Pancreas (tissue), 10 donors: ENCODE measurements around the gene CDK14. TPM values are rescaled to one million over a fixed set of nuclear protein-coding genes. Genes with fewer than 3 reads are reported as not detected.

ENCODE experiments used
- ATAC-seq, 4 donors: fragments of 200-7000 bp; cut with Tn5 transposase; one replicate each; pipeline versions ENCODE4 v1.8.0 to v1.9.1; 2020; ENCODE audit warnings: mild to moderate bottlenecking in 4 of 4, moderate library complexity in 4 of 4
- DNase-seq, 6 donors: peaks; one replicate each; pipeline ENCODE4 v3.0.0-alpha.2; 2020
- FAIRE-seq: peaks from 2 replicates; lab custom pipeline; 2012; peaks lifted over from hg19 to GRCh38; lab: Jason Lieb, UNC
- H3K27ac ChIP-seq, 4 donors: fragments of 200-600 bp; sonication (generic); 1 replicate in 3 of 4; 2 replicates in 1 of 4; pipeline versions ENCODE4 v1.5.0 to v1.8.0; 2020
- H3K27me3 ChIP-seq, 4 donors: fragments of 200-600 bp; one replicate each; pipeline ENCODE4 v1.8.0; 2021
- H3K36me3 ChIP-seq, 3 donors: fragments of 200-600 bp; sonication (generic) in 1 of 3; one replicate each; pipeline versions ENCODE4 v1.5.0 to v1.8.0; 2020 to 2021
- H3K4me1 ChIP-seq, 3 donors: fragments of 200-600 bp; one replicate each; pipeline ENCODE4 v1.8.0; 2021
- H3K4me3 ChIP-seq, 4 donors: fragments of 200-600 bp; sonication (generic) in 2 of 4; one replicate each; pipeline versions ENCODE4 v1.5.0 to v1.8.0; 2020 to 2021
- H3K9me3 ChIP-seq, 4 donors: fragments of 200-600 bp; one replicate each; pipeline ENCODE4 v1.8.0; 2021
- WGBS, 2 donors: extraction: QIAGEN DNeasy Blood & Tissue Kit; methylation state at CpG; one replicate each; pipeline ENCODE4 v1.1.7; 2013; 5-methylcytosine and 5-hydroxymethylcytosine counted together
- intact Hi-C, 3 donors: fragments of 100-400 bp; cut with DNase I; formaldehyde crosslinking; loops; one replicate each; pipeline versions ENCODE4 v1.11.1 to v1.14.2; 2022
- polyA plus RNA-seq, 2 donors: library from polyadenylated mRNA; stranded (reverse); fragments of 200-250 nt; gene quantifications; one replicate each; pipeline ENCODE4 v1.2.3, GENCODE V29; 2013
- total RNA-seq, 6 donors: library from RNA; stranded (reverse); fragmentation: NEBNext Ultra II Directional in 4 of 6; extraction: Animal tissue kit (Norgen Biotek cat#: 25700) in 4 of 6; gene quantifications; one replicate each; pipeline versions ENCODE4 v1.2.1 to v1.2.4, GENCODE V29; 2021 to 2023
- TF ChIP-seq, protein P1 (sequence below), 4 donors: fragments of 200-600 bp; sonication (generic) in 3 of 4; IDR thresholded peaks; one replicate each; pipeline versions ENCODE4 v1.5.0 to v1.8.0; 2021; ENCODE audit warnings: antibody characterized with exemption in 4 of 4
- donor health status: healthy with polysubstance abuse.
- donor health status: DM: no; HTN: no; CAD: no; lungs with moderate emphysema.
- donor health status: DM: no; HTN: no; CAD: no.
- donor health status: control.
- donor health status: control.
- donor health status: Bipolar disorder and iron deficiency.
- donor health status: DM: yes; HTN: yes; CAD: no.
- donor health status: DM: no; HTN: no; CAD: no.
- donor health status: DM: no; HTN: no; CAD: no.
- donor health status: DM: yes; HTN: yes; CAD: no.

Gene CDK14
- total and polyA plus RNA-seq, 8 donors, result 4.5 to 48.3 (median 24.7) TPM

DNA sequence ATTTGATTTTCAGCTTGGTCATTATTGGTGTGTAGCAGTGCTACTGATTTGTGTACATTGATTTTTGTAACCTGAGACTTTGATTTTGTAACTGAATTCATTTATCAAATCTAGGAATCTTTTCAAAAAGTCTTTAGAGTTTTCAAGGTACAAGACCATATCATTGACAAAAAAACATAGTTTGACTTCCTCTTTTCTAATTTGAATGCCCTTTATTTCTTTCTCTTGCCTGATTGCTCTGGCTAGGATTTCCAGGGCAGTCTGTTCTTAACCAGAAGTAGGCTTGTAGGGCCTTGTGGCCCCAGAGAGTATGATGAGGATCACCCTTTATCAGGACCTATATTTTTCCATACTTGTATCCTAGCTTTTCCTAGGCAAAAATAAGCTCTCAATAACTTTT is 433.6 kb downstream of the CDK14 start:
- TF ChIP-seq, protein P1, sequence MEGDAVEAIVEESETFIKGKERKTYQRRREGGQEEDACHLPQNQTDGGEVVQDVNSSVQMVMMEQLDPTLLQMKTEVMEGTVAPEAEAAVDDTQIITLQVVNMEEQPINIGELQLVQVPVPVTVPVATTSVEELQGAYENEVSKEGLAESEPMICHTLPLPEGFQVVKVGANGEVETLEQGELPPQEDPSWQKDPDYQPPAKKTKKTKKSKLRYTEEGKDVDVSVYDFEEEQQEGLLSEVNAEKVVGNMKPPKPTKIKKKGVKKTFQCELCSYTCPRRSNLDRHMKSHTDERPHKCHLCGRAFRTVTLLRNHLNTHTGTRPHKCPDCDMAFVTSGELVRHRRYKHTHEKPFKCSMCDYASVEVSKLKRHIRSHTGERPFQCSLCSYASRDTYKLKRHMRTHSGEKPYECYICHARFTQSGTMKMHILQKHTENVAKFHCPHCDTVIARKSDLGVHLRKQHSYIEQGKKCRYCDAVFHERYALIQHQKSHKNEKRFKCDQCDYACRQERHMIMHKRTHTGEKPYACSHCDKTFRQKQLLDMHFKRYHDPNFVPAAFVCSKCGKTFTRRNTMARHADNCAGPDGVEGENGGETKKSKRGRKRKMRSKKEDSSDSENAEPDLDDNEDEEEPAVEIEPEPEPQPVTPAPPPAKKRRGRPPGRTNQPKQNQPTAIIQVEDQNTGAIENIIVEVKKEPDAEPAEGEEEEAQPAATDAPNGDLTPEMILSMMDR (IDR thresholded peaks at IDR 0.05), result no peak
- intact Hi-C loops, result loop anchor here in 1 of 3 donors (10.0 kb wide), 2 partner anchors 325 to 575 kb away; no protein-coding TSS in a partner anchor
- Histone ChIP-seq H3K36me3 (no peaks in the 10 kb centered on the region), H3K4me1 (peaks cover 0 to 4% (median 0%) of the 10 kb centered on the region in 3 donors), H3K4me3 (no peak overlapping the region), H3K27me3 (no peaks in the 10 kb centered on the region), H3K27ac (no peak overlapping the region), H3K9me3 (no peaks in the 10 kb centered on the region)
- ATAC-seq, result no peak
- no peak for FAIRE-seq
- no peak for DNase-seq

DNA sequence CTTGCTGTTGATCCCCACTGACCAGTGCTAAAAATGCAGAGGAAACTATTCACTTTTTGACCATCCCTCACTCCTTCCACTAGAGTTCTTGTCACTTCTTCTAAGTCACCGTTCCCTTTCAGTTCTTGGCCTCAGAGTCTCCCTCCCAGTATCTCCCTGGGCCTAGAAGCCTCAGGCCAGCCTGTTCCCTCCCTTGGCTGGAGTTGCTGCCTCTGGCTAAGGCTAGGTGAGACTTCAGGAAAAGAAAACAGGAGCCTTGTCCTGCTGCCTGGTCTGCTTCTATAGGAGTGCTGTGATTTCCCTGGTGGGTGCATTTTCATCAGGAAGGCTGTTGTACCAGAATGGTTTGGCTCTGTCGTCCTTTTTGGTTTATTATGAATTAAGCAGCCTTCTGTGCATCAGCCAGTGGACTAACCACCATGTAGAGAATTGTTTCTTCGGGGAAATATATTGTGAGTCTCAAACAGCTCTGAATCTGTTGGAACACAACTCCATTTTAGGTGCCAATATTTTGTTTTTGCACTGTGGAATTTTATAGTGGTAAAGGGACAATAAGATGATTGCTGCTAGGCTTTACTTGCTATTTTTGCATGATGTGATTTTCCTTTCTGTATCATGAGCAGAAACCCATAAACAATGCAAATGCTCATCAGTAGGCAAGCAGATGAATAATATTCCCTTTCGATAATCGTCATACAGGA is 434.7 kb downstream of the CDK14 start:
- TF ChIP-seq, protein P1 (IDR thresholded peaks at IDR 0.05), result no peak
- no peak for DNase-seq
- Histone ChIP-seq H3K4me3 (no peak overlapping the region), H3K9me3 (no peaks in the 10 kb centered on the region), H3K4me1 (peaks cover 0 to 4% (median 0%) of the 10 kb centered on the region in 3 donors), H3K27me3 (no peaks in the 10 kb centered on the region), H3K36me3 (no peaks in the 10 kb centered on the region), H3K27ac (no peak overlapping the region)
- intact Hi-C loops, result loop anchor here in 1 of 3 donors (10.0 kb wide), 2 partner anchors 326 to 576 kb away; no protein-coding TSS in a partner anchor
- WGBS, 2 donors, result 87 to 88% methylated on average over 5 of the region's 5 CpGs
- FAIRE-seq, result no peak
- no peak for ATAC-seq

DNA sequence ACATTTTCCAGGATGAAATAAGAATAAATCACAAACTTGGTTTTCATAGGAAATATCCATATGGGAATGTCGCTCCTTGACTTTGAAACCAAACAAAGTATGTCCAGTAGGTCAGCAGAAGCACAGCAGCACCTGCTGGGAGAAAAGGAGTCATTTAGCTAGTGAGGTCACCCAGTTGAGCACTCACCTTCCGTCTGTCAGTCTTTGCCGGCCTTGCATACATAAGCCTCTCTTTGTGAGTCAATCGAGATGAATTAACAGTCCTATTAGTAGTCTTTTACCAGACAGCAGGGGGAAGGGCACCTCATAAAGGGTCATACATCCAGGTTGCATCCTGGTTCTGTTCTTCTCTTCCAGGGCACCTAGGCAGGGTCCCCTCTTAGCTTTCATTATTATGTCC is 435.6 kb downstream of the CDK14 start:
- FAIRE-seq (no peak), DNase-seq (no peak), ATAC-seq (no peak)
- intact Hi-C loops, result loop anchor here in 1 of 3 donors (10.0 kb wide), 2 partner anchors 327 to 577 kb away; no protein-coding TSS in a partner anchor
- Histone ChIP-seq H3K36me3 (no peaks in the 10 kb centered on the region), H3K4me3 (no peak overlapping the region), H3K4me1 (peaks cover 0 to 4% (median 0%) of the 10 kb centered on the region in 3 donors), H3K27me3 (no peaks in the 10 kb centered on the region), H3K27ac (no peak overlapping the region), H3K9me3 (no peaks in the 10 kb centered on the region)
- TF ChIP-seq, protein P1 (IDR thresholded peaks at IDR 0.05), result no peak
- 82 to 85% methylated on average over 4 of the region's 4 CpGs for WGBS, 2 donors

DNA sequence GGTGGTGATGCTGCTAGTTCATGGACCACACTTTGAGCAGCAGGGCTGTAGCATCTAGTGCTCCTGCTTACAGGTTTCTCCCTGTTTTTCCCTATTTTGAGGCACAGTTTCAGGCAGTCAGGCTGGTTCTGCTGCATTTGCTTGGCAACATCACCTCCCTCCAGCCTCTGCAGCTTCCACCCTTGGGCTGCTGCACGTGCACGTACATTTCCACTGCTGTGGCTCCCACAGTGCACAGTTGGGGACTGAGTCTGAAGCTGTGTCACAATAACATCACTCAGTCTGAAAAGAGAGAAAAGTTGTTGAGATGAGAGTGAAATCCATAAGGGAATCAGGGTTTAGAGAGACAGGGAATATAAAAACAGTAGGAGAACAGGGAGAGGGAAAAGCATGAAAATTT is 437.5 kb downstream of the CDK14 start:
- TF ChIP-seq, protein P1 (IDR thresholded peaks at IDR 0.05), result no peak
- no peak for FAIRE-seq
- intact Hi-C loops, result loop anchor here in 1 of 3 donors (10.0 kb wide), 2 partner anchors 329 to 579 kb away; no protein-coding TSS in a partner anchor

More for the DNA sequence above, 437.5 kb downstream of the CDK14 start:
- WGBS, 2 donors, result 15 to 19% methylated on average over 2 of the region's 2 CpGs
- Histone ChIP-seq H3K36me3 (no peaks in the 10 kb centered on the region), H3K4me1 (peaks cover 0 to 10% (median 9%) of the 10 kb centered on the region in 3 donors), H3K27me3 (no peaks in the 10 kb centered on the region), H3K4me3 (no peak overlapping the region), H3K9me3 (no peaks in the 10 kb centered on the region), H3K27ac (no peak overlapping the region)
- peak; percentile 9 to 42 (median 32) for ATAC-seq
- DNase-seq, result no peak
